ENCODE results near the gene PNPLA2. TPM values are rescaled to one million over a fixed set of nuclear protein-coding genes. Genes with fewer than 3 reads are reported as not detected.

The PNPLA2 gene
- total RNA-seq, 1 donor from 2014 or later = 143 TPM

GRCh38 chr11:826836-827145 is 8.1 kb downstream of the PNPLA2 start:
- peaks cover 34% of the 10 kb centered on the region for H3K36me3 ChIP-seq
- peaks cover 65% of the 10 kb centered on the region for H3K4me1 ChIP-seq
- TF ChIP-seq, protein P1, sequence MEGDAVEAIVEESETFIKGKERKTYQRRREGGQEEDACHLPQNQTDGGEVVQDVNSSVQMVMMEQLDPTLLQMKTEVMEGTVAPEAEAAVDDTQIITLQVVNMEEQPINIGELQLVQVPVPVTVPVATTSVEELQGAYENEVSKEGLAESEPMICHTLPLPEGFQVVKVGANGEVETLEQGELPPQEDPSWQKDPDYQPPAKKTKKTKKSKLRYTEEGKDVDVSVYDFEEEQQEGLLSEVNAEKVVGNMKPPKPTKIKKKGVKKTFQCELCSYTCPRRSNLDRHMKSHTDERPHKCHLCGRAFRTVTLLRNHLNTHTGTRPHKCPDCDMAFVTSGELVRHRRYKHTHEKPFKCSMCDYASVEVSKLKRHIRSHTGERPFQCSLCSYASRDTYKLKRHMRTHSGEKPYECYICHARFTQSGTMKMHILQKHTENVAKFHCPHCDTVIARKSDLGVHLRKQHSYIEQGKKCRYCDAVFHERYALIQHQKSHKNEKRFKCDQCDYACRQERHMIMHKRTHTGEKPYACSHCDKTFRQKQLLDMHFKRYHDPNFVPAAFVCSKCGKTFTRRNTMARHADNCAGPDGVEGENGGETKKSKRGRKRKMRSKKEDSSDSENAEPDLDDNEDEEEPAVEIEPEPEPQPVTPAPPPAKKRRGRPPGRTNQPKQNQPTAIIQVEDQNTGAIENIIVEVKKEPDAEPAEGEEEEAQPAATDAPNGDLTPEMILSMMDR (IDR thresholded peaks at IDR 0.05) = no peak
- H3K9me3 ChIP-seq = no peaks in the 10 kb centered on the region
- ATAC-seq = no peak
- intact Hi-C loops (cut with DNase I) = no loop called here
- H3K27me3 ChIP-seq = peaks cover 9% of the 10 kb centered on the region
- peak overlapping the region; percentile 54 for H3K4me3 ChIP-seq
- no peak for DNase-seq
- peak overlapping the region; percentile 78 for H3K27ac ChIP-seq

- peak overlapping the region; percentile 78 for H3K27ac ChIP-seq
- H3K9me3 ChIP-seq = no peaks in the 10 kb centered on the region
- peaks cover 34% of the 10 kb centered on the region for H3K36me3 ChIP-seq
- H3K4me1 ChIP-seq = peaks cover 65% of the 10 kb centered on the region
- DNase-seq (peak; percentile 85), ATAC-seq (peak; percentile 23)
- H3K27me3 ChIP-seq = peaks cover 9% of the 10 kb centered on the region
- peak overlapping the region; percentile 54 for H3K4me3 ChIP-seq
- TF ChIP-seq, protein P1 (IDR thresholded peaks at IDR 0.05) = no peak
- intact Hi-C loops (cut with DNase I) = no loop called here
Observed at GRCh38 chr11:827146-827896, 8.6 kb downstream of the PNPLA2 start.

- peaks cover 28% of the 10 kb centered on the region for H3K36me3 ChIP-seq
- TF ChIP-seq, protein P1 (IDR thresholded peaks at IDR 0.05) = no peak
- H3K9me3 ChIP-seq = no peaks in the 10 kb centered on the region
- H3K27me3 ChIP-seq = peaks cover 9% of the 10 kb centered on the region
- H3K4me1 ChIP-seq = peaks cover 65% of the 10 kb centered on the region
- DNase-seq (no peak), ATAC-seq (no peak)
- peak within 1 kb of the TSS; percentile 78 for H3K27ac ChIP-seq
- intact Hi-C loops (cut with DNase I) = no loop called here
- peak within 1 kb of the TSS; percentile 54 for H3K4me3 ChIP-seq
Observed at GRCh38 chr11:827897-828192, 9.1 kb downstream of the PNPLA2 start, which contains the start of gene CRACR2B. Gene CRACR2B, plus strand, starts transcription at chr11:827919. Its CDS starts 689 bp downstream, at chr11:828608.

DNA sequence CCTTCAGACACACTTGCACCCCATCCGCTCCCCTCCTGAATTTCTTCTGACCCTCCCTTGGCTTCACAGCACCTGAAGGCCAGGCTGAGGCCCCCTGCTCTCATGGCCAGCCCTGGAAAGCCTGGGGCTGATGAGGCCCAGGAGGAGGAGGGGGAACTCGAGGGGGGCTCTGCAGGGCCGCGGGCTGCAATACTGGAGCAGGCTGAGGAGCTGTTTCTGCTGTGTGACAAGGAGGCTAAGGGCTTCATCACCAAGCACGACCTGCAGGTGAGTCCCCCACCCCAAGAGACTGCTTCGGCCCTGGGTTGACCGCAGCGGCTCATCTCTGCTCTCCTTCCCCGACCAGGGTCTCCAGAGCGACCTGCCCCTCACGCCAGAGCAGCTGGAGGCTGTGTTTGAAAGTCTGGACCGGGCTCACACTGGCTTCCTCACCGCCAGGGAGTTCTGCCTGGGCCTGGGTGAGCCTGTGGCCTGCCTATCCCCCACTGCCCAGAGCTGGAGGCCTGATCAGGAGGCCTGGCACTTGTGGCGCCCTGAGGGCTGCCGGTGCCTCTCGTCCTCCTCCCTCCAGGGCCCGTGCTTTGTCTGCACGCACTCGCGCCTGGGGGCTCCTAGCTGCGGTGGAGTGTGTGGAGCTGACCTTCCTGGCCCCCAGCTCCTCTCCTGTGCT is 9.9 kb downstream of the PNPLA2 start:
- ATAC-seq = no peak
- H3K27me3 ChIP-seq = peaks cover 9% of the 10 kb centered on the region
- no peaks in the 10 kb centered on the region for H3K9me3 ChIP-seq
- intact Hi-C loops (cut with DNase I) = no loop called here
- peaks cover 21% of the 10 kb centered on the region for H3K36me3 ChIP-seq
- peak overlapping the region; percentile 54 for H3K4me3 ChIP-seq
- no peak for DNase-seq
- peaks cover 65% of the 10 kb centered on the region for H3K4me1 ChIP-seq
- TF ChIP-seq, protein P1 (IDR thresholded peaks at IDR 0.05) = no peak
- peak overlapping the region; percentile 70 for H3K27ac ChIP-seq

DNA sequence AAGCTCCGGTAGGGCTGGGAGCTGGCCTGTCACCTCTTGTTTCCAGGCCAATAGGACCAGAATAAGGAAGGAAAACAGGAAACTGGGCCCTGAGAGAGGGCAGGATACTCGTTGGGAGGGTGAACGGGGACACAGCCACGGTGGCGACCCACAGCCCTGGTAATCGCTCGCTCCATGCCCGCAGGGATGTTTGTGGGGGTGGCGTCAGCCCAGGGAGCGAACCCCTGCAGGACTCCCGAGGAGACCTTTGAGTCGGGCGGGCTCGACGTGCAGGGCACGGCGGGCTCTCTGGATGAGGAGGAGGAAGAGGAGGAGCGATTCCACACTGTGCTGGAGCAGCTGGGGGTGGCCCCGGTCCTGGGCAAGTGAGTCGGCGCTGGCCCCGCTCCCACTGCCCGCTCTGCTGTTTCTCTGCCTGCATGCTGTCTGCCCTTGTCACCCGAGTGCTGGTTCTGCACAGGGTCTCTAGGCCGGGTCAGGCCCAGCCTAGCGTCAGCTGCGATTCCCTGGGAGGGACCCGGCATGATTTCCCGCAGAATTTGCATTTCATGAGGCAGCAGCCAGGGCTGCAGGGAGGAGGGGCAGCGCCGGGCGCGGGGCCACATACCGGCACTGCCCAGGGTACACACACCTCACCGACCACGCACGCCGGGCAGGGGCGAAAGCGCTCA is 10.6 kb downstream of the PNPLA2 start:
- Histone ChIP-seq H3K27ac (peak overlapping the region; percentile 70), H3K4me1 (peaks cover 71% of the 10 kb centered on the region), H3K27me3 (peaks cover 9% of the 10 kb centered on the region), H3K4me3 (peak overlapping the region; percentile 45), H3K9me3 (no peaks in the 10 kb centered on the region), H3K36me3 (peaks cover 14% of the 10 kb centered on the region)
- intact Hi-C loops (cut with DNase I) = no loop called here
- ATAC-seq (peak; percentile 1), DNase-seq (no peak)
- TF ChIP-seq, protein P1 (IDR thresholded peaks at IDR 0.05) = no peak

Measured in upper lobe of right lung (tissue), 1 donor.